Activated naive CD8-positive, alpha-beta T cell (primary cell): ENCODE data around the gene RAB21.

ENCODE experiments used
- H3K27ac Mint-ChIP-seq: one replicate; pipeline ENCODE4 v1.8.0; 2021; ENCODE audit warnings: mixed read lengths
- H3K27me3 Mint-ChIP-seq: one replicate; pipeline ENCODE4 v1.8.0; 2021; ENCODE audit warnings: mixed read lengths
- H3K36me3 Mint-ChIP-seq: one replicate; pipeline ENCODE4 v1.8.0; 2021; ENCODE audit warnings: mixed read lengths
- H3K4me1 Mint-ChIP-seq: one replicate; pipeline ENCODE4 v1.8.0; 2021; ENCODE audit warnings: low read depth, mixed read lengths
- H3K4me3 Mint-ChIP-seq: one replicate; pipeline ENCODE4 v1.8.0; 2021; ENCODE audit warnings: mild to moderate bottlenecking, mixed read lengths
- H3K9me3 Mint-ChIP-seq: one replicate; pipeline ENCODE4 v1.8.0; 2021; ENCODE audit warnings: low read depth, mixed read lengths

The RAB21 gene

DNA sequence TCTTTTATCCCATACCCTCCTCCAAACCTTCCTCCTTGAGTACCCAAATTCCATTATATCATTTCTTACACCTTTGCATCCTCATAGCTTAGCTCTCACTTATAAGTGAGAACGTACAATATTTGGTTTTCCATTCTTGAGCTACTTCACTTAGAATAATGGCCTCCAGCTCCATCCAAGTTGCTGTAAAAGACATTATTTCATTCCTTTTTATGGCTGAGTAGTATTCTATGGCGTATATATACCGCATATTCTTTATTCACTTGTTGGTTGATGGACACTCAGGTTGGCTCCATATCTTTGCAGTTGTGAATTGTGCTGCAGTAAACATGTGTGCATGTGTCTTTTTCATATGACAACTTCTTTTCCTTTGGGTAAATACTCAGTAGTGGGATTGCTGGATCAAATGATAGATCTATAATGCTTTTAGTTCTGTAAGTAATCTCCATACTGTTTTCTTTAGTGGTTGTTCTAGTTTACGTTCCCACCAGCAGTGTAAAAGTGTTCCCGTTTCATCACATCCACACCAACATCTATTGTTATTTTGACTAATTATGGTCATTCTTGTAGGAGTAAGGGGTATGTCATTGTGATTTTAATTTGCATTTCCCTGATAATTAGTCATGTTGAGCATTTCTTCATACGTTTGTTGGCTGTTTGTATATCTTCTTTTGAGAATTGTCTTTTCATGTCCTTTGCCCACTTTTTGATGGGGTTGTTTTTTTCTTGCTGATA is 10.1 kb downstream of the RAB21 start:
- peaks cover 24% of the 10 kb centered on the region for H3K36me3 Mint-ChIP-seq

DNA sequence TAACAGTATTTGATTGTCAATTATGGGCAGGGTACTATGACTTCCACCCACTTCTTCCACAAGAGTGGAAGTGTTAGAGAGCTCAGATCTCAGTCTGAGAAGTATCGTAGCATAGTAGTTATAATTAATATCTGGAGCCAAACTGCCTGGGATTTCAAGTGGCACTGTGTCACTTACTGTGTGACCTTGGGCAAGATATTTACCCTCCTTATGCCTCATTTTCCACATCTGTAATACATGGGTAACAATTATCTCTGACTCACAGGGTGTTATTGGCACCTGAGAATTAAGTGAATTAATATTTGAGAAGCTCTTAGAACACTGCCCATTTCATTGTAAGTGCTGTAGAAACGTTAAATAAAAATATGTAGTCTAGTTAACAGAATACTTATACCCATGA is 11.5 kb downstream of the RAB21 start:
- H3K4me3 Mint-ChIP-seq: no peak overlapping the region
- H3K4me1 Mint-ChIP-seq: peaks cover 63% of the 10 kb centered on the region
- H3K9me3 Mint-ChIP-seq: peaks cover 4% of the 10 kb centered on the region
- no peak overlapping the region for H3K27ac Mint-ChIP-seq
- peaks cover 15% of the 10 kb centered on the region for H3K36me3 Mint-ChIP-seq
- H3K27me3 Mint-ChIP-seq: no peaks in the 10 kb centered on the region

More for the DNA sequence above, 10.1 kb downstream of the RAB21 start:
- no peak overlapping the region for H3K27ac Mint-ChIP-seq
- peak overlapping the region; percentile 28 for H3K4me3 Mint-ChIP-seq
- peaks cover 61% of the 10 kb centered on the region for H3K4me1 Mint-ChIP-seq
- no peaks in the 10 kb centered on the region for H3K27me3 Mint-ChIP-seq
- peaks cover 11% of the 10 kb centered on the region for H3K9me3 Mint-ChIP-seq

DNA sequence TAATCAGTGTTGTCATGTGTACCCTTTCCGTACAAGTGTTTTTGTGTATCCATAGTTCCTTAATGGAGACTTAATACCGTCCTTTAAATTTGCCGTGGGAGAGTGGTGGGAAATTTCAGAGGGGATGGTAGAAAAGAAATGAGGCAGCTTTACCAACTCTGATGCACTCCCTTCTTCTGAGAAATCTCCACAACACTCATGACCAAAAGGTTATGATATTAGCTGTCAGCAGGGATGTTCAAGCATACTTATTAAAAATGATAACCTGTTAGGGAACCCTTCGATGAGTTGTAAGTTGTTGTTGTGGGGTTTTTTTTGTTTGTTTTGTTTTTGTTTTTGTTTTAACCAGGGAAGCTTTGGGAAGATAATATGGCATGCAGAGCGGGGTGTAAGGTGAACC is 12.5 kb downstream of the RAB21 start:
- Mint-ChIP-seq H3K27ac (no peak overlapping the region), H3K4me1 (peaks cover 63% of the 10 kb centered on the region), H3K4me3 (peak overlapping the region; percentile 35), H3K9me3 (peaks cover 4% of the 10 kb centered on the region), H3K36me3 (peaks cover 17% of the 10 kb centered on the region), H3K27me3 (no peaks in the 10 kb centered on the region)

DNA sequence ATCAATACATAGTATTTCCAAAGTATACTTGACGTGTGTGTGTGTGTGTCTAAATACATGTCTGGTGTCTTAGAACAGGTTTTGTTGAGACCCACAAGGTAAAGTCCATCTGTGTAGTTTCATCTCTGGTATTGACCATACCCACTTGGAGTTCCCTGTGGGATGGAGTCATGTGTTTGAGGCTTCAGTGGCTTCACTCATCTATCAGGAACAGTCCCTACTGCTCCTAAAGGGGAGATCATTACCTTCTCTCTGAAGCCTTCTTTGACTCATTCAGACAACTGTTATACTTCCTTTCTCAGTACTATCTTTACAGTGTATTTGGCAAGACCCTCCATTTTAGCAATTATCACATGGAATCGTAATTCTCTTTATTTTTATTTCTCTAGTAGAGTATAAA is 14.2 kb downstream of the RAB21 start:
- Mint-ChIP-seq H3K36me3 (peaks cover 13% of the 10 kb centered on the region), H3K4me1 (peaks cover 58% of the 10 kb centered on the region), H3K4me3 (peak overlapping the region; percentile 4), H3K27me3 (no peaks in the 10 kb centered on the region), H3K27ac (peak overlapping the region; percentile 75), H3K9me3 (no peaks in the 10 kb centered on the region)

DNA sequence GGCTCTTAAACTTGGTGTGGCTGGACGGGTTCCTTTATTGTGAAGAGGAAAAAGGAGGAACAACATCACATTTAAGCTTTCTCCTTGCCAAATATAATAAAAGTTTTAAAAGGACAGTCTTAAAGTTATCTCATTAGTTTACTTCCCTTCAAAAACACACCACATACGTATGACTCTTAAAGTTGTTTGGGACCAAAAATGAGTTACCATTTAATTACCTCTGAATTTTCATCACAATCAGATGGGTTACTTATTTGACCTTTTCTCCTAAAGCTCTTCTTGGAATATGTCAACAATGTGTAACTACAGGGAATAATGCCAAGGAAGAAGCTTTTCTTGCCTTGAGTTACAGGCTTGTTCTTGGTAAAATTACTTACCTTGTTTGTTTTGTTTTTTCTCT is 16.4 kb downstream of the RAB21 start:
- no peak overlapping the region for H3K4me3 Mint-ChIP-seq
- peaks cover 4% of the 10 kb centered on the region for H3K36me3 Mint-ChIP-seq
- no peak overlapping the region for H3K27ac Mint-ChIP-seq
- H3K27me3 Mint-ChIP-seq: no peaks in the 10 kb centered on the region
- peaks cover 43% of the 10 kb centered on the region for H3K4me1 Mint-ChIP-seq
- no peaks in the 10 kb centered on the region for H3K9me3 Mint-ChIP-seq

DNA sequence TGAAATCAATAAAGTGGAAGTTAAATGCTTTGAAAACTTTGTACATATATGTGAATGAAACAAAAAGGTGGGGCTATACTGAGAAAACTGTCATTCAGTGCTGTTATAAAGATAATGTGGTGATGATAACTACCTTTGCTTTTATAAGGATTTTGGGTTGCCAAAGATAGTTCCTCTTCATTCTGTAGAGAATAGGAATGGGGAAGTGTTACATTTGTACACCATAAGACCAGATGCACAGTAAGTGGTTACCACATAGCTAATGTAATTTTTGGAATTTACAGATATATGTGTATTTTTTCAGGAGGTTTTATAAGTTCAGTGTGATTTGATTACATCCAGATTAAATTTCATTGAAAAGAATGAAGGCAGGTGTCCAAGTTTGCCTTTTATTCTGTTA is 18.1 kb downstream of the RAB21 start:
- Mint-ChIP-seq H3K4me1 (peaks cover 27% of the 10 kb centered on the region), H3K27me3 (no peaks in the 10 kb centered on the region), H3K9me3 (no peaks in the 10 kb centered on the region), H3K27ac (no peak overlapping the region), H3K36me3 (peaks cover 4% of the 10 kb centered on the region), H3K4me3 (no peak overlapping the region)

DNA sequence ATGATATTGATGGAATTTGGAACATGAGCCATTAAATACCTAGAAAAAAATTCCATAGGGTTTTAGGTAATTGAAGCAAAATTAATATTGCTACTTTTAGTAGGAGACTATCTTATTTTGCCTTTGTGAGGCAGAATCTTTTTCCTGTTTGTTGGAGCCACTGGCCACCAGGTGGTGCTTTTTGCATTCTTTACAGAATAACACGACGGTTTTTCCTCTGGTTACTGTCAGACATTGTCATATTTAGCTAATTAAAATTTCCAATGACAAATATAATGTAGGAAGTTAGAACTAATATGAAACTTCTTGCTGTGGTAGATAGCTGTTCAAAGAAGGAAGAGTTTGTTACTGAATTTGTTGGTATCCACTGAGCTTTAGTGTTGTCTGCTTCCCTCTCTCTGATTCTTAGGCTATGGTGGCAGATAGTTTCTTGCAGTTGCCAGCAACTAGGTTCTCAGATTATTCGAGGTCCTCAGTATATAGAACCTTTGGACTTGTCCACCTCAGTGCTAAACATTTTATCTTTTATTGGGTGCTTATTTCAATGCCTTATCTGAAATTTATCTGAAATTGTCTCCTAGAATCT is 25.7 kb downstream of the RAB21 start:
- no peaks in the 10 kb centered on the region for H3K9me3 Mint-ChIP-seq
- no peaks in the 10 kb centered on the region for H3K27me3 Mint-ChIP-seq
- peak overlapping the region; percentile 59 for H3K27ac Mint-ChIP-seq
- no peak overlapping the region for H3K4me3 Mint-ChIP-seq
- peaks cover 8% of the 10 kb centered on the region for H3K4me1 Mint-ChIP-seq
- peaks cover 6% of the 10 kb centered on the region for H3K36me3 Mint-ChIP-seq

DNA sequence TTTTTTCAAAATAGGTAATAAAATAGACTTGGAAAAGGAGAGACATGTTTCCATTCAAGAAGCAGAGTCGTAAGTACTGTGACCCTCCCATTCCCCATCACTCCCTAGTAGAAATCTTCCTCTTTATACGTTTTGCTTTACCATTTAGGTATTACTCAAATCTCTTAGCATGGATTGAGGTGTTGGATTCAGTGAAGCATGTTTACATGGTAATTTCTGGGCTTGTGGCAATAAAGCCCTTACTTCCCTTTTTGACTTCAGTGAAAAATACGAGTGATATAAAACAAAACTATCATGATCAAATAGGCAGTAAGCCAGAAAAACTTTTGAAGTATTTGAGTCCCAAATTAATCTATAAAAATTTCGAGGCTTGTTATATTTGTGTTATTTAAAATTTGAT is 27.4 kb downstream of the RAB21 start:
- Mint-ChIP-seq H3K9me3 (no peaks in the 10 kb centered on the region), H3K36me3 (peaks cover 11% of the 10 kb centered on the region), H3K4me3 (no peak overlapping the region), H3K4me1 (peaks cover 14% of the 10 kb centered on the region), H3K27ac (no peak overlapping the region), H3K27me3 (no peaks in the 10 kb centered on the region)

DNA sequence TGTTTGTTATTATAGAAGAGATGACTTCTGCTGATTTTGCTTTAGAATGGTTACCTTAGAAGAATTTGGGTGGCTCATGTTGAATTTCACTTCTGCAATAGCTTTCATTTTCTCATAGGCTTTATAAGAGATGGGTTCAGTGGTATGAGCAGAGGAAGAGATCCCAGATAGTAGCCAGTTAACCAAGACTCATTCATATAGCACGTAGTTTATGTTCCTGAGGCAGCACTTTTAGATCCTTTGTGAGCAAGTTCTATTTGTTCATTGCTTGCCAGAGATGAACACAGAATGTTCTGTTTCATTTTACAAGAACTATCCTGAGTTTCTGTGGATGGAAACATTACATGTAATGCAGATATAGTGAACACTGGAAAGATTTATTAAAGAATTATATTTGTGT is 32.2 kb downstream of the RAB21 start:
- Mint-ChIP-seq H3K4me1 (peaks cover 14% of the 10 kb centered on the region), H3K27ac (peak overlapping the region; percentile 18), H3K27me3 (no peaks in the 10 kb centered on the region), H3K9me3 (no peaks in the 10 kb centered on the region), H3K36me3 (peaks cover 10% of the 10 kb centered on the region), H3K4me3 (no peak overlapping the region)

DNA sequence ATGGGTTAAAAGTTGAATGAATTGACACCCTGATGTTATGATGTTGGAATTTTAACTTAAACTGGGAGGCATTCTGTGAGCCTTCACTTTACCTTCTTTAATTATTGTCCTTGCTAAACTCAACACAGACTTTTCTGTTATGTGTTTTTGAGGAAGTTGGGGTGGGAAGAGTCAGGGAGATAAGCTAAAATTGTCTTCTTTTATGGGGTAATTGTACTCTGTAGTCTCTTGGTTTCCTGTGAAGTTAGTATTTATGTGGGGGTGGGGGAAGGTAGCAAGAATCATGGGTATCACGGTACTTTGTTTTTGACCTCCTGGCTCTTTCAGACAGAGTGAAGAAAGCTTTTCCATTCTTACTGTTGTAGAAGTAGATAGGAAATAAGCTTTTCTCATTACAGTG is 32.9 kb downstream of the RAB21 start:
- H3K27ac Mint-ChIP-seq: peak overlapping the region; percentile 61
- H3K27me3 Mint-ChIP-seq: no peaks in the 10 kb centered on the region
- H3K36me3 Mint-ChIP-seq: peaks cover 10% of the 10 kb centered on the region
- H3K9me3 Mint-ChIP-seq: no peaks in the 10 kb centered on the region
- H3K4me1 Mint-ChIP-seq: peaks cover 14% of the 10 kb centered on the region
- no peak overlapping the region for H3K4me3 Mint-ChIP-seq

DNA sequence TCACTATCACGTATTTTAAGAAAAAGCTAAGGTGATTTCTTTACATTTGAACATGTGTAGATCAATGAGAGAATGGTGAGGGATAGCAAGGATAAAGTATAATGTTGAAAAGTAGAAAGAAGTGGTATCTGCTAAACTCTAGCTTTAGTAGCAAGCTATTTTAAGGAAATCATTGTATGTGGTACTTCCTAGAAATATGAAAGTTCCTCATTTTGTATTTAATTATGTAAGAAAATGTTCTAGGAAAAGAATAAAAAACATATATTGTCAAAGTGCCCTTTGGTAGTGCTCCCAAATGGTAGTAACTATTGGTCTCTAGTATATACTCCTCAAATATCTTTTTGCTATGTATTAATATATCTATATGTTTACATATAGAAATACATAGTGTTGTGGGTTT is 35.7 kb downstream of the RAB21 start:
- Mint-ChIP-seq H3K27ac (no peak overlapping the region), H3K9me3 (no peaks in the 10 kb centered on the region), H3K27me3 (no peaks in the 10 kb centered on the region), H3K4me1 (peaks cover 14% of the 10 kb centered on the region), H3K36me3 (peaks cover 8% of the 10 kb centered on the region), H3K4me3 (no peak overlapping the region)

DNA sequence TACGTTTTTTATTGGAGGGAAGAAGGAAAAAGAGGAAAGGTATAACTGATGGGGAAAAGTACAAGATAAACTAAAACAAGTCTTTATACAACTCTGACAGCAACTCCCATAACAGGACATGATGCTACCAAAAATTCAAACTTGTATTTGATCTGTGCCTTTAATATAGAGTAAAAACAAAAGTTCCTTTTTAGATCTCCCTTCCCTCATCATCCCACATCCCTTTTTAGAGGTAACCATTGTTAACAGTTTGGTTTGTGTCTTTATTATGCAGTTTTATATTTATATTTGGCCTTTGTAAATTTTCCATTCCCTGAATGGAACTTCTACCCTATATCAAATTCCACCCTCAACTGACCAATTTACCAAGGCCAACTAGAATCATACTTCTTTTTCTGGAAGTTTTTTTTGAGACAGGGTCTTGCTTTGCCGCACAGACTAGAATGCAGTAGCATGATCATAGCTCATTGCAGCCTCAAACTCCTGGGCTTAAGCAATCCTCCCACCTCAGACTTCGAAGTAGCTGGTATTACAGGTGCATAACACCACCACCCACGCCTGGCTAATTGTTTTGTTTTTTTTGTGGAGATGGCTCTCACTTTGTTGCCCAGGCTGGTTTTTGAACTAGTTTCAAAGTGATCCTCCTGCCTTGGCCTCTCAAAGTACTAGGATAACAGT is 36.9 kb downstream of the RAB21 start:
- Mint-ChIP-seq H3K4me1 (peaks cover 13% of the 10 kb centered on the region), H3K4me3 (no peak overlapping the region), H3K27me3 (no peaks in the 10 kb centered on the region), H3K27ac (peak overlapping the region; percentile 72), H3K36me3 (peaks cover 7% of the 10 kb centered on the region), H3K9me3 (no peaks in the 10 kb centered on the region)

DNA sequence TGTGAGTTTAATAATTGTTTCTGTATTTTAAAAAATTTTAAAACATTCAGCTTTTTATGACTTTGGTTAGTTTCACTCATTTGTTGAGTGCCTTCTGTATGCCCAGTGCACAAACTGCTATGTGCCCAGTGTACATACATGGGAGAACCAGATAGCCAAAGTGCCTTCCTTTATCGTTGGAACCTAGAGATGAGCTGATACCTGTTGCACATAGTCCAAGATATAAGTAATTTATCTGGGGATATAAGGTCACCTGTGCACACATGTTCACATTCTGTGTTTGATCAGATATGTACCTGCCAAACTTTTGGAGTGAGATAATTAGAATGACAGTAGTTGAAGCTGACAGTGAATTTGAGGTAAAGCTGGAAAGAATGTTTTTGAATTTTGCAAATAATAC is 37.9 kb downstream of the RAB21 start:
- Mint-ChIP-seq H3K27me3 (no peaks in the 10 kb centered on the region), H3K4me3 (no peak overlapping the region), H3K27ac (no peak overlapping the region), H3K9me3 (no peaks in the 10 kb centered on the region), H3K4me1 (peaks cover 4% of the 10 kb centered on the region), H3K36me3 (peaks cover 2% of the 10 kb centered on the region)

DNA sequence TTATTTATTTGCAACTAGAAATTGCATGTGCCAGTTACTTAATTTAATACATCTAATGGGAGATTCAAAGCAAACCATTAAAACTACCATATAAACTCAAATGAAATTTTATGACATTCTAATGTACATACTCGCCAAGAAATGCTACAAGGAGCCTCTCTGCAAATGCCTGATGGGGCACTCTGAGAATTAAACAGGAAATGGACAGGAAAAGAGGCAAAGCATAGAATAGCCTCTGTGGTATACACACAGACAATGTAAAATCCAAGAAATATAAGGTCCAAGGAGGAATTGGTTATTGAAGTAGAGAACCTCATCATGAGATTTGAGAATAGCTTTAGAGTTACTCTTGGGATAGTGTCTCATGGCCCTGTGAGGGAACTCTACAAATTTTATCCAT is 41.2 kb downstream of the RAB21 start:
- Mint-ChIP-seq H3K4me3 (no peak overlapping the region), H3K27me3 (no peaks in the 10 kb centered on the region), H3K4me1 (no peaks in the 10 kb centered on the region), H3K36me3 (no peaks in the 10 kb centered on the region), H3K9me3 (no peaks in the 10 kb centered on the region), H3K27ac (no peak overlapping the region)

DNA sequence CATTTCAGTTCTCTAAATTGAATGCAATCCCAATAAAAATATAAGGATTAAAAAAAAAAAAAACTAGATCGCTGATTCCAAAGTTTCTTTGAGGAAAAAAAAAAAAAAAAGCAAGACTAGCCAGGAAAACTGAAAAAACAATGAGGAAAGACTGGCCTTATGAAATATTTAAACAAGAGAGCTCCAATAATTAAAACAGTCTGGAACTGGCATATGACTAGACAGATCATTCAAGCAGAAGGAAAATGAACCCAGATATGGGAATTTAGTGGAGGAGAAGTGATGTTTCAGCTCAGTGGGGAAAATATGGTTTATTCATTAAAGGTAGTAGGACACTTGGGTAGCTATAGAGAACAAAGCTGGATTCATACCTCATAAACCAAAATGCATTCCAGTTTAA is 42.9 kb downstream of the RAB21 start:
- no peaks in the 10 kb centered on the region for H3K4me1 Mint-ChIP-seq
- no peaks in the 10 kb centered on the region for H3K27me3 Mint-ChIP-seq
- no peak overlapping the region for H3K27ac Mint-ChIP-seq
- H3K9me3 Mint-ChIP-seq: no peaks in the 10 kb centered on the region
- H3K4me3 Mint-ChIP-seq: no peak overlapping the region
- no peaks in the 10 kb centered on the region for H3K36me3 Mint-ChIP-seq
